ENCODE data around the gene IMPA2.

IMPA2 gene

DNA sequence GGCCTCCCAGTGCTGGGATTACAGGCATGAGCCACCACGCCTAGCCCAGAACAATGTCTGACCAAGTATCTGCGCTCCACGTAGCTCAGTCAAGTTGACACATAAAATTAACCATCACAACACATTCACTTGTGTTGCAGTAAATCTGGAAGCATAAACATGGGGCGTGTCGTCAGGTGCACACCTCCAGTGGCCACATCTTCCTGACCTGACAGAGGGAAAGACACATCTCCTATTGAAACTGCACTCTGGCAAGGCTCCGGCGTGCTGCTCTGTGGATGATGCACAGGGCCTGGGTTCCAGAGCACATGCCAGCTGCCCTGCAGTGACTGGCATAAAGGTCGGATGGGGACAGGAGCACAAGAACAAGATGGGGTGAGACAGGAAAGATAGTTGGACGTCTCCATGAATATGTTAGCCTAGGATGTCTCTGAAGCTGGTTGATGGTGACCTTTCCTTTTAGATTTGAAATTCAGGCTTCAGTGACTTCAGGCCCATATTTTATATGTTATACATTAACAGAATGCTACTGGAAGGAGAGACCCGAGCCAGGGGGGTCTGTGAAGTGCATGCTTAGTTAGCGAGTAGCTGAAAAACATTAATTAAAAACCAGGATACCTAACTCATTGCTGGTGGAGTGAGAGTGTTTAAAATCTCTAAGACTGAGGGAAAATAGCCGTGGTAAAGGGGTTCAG, 10.9 kb downstream of the IMPA2 start:
- Histone ChIP-seq H3K27me3 (ENCODE audit: control insufficient read depth, insufficient read depth, low read length) (no peaks in the 10 kb centered on the region), H3K4me3 (ENCODE audit: low read depth, low read length) (no peak overlapping the region), H3K36me3 (ENCODE audit: control insufficient read depth, insufficient read depth, low read length) (no peaks in the 10 kb centered on the region), H3K9ac (ENCODE audit: low read depth, low read length) (no peak overlapping the region), H3K4me1 (ENCODE audit: control insufficient read depth, insufficient read depth, low read length) (peaks cover 25% of the 10 kb centered on the region), H3K9me3 (ENCODE audit: control insufficient read depth, insufficient read depth, low read length) (no peaks in the 10 kb centered on the region)

- no peaks in the 10 kb centered on the region for H3K36me3 ChIP-seq (ENCODE audit: control insufficient read depth, insufficient read depth, low read length)
- H3K4me1 ChIP-seq (ENCODE audit: control insufficient read depth, insufficient read depth, low read length) = peaks cover 25% of the 10 kb centered on the region
- H3K9me3 ChIP-seq (ENCODE audit: control insufficient read depth, insufficient read depth, low read length) = no peaks in the 10 kb centered on the region
- H3K27me3 ChIP-seq (ENCODE audit: control insufficient read depth, insufficient read depth, low read length) = no peaks in the 10 kb centered on the region
- no peak overlapping the region for H3K4me3 ChIP-seq (ENCODE audit: low read depth, low read length)
- no peak overlapping the region for H3K9ac ChIP-seq (ENCODE audit: low read depth, low read length)
These were observed 12.1 kb downstream of the IMPA2 start for GRCh38 chr18:11993264-11993916.

DNA sequence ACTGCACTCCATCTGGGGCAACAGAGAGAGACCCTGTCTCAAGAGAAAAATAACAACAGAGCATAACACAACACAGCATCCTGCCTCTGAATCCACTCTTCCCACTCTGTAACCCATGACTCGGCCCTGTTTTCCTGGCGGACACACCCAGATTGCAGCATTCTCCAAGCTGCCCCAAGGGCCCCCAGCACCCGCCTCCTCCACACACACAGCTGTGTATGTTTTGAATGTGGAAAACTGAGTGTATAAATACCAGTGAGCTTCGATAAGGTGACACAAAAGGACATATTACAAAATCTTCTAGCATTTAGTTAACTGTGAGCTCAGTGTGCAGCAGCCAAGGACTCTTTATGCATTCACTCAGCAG, 13.0 kb downstream of the IMPA2 start:
- peaks cover 20% of the 10 kb centered on the region for H3K4me1 ChIP-seq (ENCODE audit: control insufficient read depth, insufficient read depth, low read length)
- peak overlapping the region; percentile 8 for H3K9ac ChIP-seq (ENCODE audit: low read depth, low read length)
- H3K36me3 ChIP-seq (ENCODE audit: control insufficient read depth, insufficient read depth, low read length) = no peaks in the 10 kb centered on the region
- no peaks in the 10 kb centered on the region for H3K27me3 ChIP-seq (ENCODE audit: control insufficient read depth, insufficient read depth, low read length)
- no peak overlapping the region for H3K4me3 ChIP-seq (ENCODE audit: low read depth, low read length)
- no peaks in the 10 kb centered on the region for H3K9me3 ChIP-seq (ENCODE audit: control insufficient read depth, insufficient read depth, low read length)

DNA sequence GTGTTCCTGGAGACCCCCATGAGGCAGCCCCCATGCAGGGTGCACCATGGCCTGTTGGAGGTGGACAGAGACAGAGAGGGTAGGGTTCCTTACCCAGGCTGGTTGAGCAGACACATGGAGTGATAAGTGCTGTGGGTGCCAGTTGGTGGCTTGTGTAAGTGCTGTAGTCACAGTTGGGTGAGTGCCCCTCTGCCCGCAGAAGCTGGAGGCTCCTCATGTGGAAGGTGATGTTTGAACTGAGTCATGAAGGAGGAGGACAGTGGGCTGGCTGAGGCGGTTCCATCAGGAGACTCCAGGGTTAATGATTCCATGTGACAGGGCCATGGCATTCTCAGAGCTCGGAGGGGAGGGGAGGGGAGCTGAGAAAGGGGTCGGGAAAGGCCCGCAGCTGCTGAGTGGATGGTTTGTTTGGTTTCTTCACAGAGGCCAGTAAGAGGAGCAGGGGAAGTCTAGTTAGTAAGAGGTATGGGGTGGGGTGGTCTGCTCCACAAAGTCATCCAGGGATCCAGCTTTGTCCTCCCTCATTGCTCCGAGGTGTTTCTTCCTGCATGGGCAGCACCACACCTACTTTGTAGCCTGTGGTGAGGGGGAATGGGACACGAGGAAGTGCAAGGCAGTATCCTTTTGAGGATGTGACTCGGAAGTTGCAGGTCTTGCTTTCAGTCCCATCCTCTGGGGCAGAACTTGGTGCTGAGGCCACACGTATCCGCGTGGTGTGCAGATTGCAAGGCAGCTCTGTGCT, 13.6 kb downstream of the IMPA2 start:
- Histone ChIP-seq H3K4me1 (ENCODE audit: control insufficient read depth, insufficient read depth, low read length) (peaks cover 15% of the 10 kb centered on the region), H3K9me3 (ENCODE audit: control insufficient read depth, insufficient read depth, low read length) (no peaks in the 10 kb centered on the region), H3K4me3 (ENCODE audit: low read depth, low read length) (peak overlapping the region; percentile 49), H3K9ac (ENCODE audit: low read depth, low read length) (peak overlapping the region; percentile 8), H3K36me3 (ENCODE audit: control insufficient read depth, insufficient read depth, low read length) (no peaks in the 10 kb centered on the region), H3K27me3 (ENCODE audit: control insufficient read depth, insufficient read depth, low read length) (no peaks in the 10 kb centered on the region)

GRCh38 chr18:11995445-11996189, 14.3 kb downstream of the IMPA2 start:
- H3K4me3 ChIP-seq (ENCODE audit: low read depth, low read length) = peak overlapping the region; percentile 49
- H3K9me3 ChIP-seq (ENCODE audit: control insufficient read depth, insufficient read depth, low read length) = no peaks in the 10 kb centered on the region
- H3K27me3 ChIP-seq (ENCODE audit: control insufficient read depth, insufficient read depth, low read length) = no peaks in the 10 kb centered on the region
- H3K4me1 ChIP-seq (ENCODE audit: control insufficient read depth, insufficient read depth, low read length) = peaks cover 11% of the 10 kb centered on the region
- H3K36me3 ChIP-seq (ENCODE audit: control insufficient read depth, insufficient read depth, low read length) = peaks cover 4% of the 10 kb centered on the region
- H3K9ac ChIP-seq (ENCODE audit: low read depth, low read length) = no peak overlapping the region

DNA sequence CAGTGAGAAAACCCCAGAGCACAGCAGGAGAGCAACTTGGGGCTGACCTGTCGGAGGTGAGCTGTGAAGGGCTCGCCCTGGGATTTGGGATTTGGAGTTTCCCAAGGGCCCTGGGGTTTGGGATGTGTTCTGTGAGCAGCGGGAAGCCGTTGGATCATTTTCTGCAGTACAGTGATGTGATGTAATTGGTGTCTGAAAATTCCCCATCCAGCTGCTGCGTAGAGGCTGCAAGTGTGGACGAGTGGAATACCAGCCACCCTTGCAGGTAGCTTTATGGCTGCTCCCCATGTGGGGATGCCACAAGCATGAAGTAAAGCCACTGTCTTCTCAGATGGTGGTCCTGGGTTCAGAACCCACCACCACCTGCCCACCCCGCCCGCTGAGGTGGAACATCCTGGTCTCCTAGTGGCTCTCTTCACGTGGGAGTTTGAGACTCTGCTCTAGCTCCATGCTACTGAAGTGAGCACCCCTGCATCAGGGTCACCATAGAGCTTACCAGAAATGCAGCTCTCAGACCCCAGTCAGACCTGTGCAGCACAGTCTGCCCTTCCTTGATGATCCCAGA, 15.0 kb downstream of the IMPA2 start:
- Histone ChIP-seq H3K36me3 (ENCODE audit: control insufficient read depth, insufficient read depth, low read length) (peaks cover 4% of the 10 kb centered on the region), H3K4me1 (ENCODE audit: control insufficient read depth, insufficient read depth, low read length) (peaks cover 11% of the 10 kb centered on the region), H3K27me3 (ENCODE audit: control insufficient read depth, insufficient read depth, low read length) (no peaks in the 10 kb centered on the region), H3K9me3 (ENCODE audit: control insufficient read depth, insufficient read depth, low read length) (no peaks in the 10 kb centered on the region), H3K4me3 (ENCODE audit: low read depth, low read length) (no peak overlapping the region), H3K9ac (ENCODE audit: low read depth, low read length) (no peak overlapping the region)

DNA sequence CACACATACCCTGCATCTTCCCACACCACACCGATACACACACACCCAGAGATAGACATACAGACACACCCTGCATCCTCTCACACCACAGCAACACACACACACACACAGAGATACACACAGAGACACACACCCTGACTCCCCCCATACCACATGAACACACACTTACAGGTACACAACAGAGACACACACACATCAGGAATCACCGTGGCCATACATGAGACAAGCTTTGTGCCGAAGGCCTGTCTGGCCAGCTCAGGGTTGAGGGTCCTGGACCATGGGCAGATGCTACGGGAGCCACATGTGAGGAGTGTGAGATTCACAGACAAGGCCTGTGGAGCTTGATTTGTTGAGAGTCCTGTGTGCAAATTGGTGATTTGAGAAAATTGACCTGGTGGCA, 15.6 kb downstream of the IMPA2 start:
- Histone ChIP-seq H3K9me3 (ENCODE audit: control insufficient read depth, insufficient read depth, low read length) (no peaks in the 10 kb centered on the region), H3K4me1 (ENCODE audit: control insufficient read depth, insufficient read depth, low read length) (peaks cover 11% of the 10 kb centered on the region), H3K9ac (ENCODE audit: low read depth, low read length) (no peak overlapping the region), H3K27me3 (ENCODE audit: control insufficient read depth, insufficient read depth, low read length) (no peaks in the 10 kb centered on the region), H3K36me3 (ENCODE audit: control insufficient read depth, insufficient read depth, low read length) (peaks cover 4% of the 10 kb centered on the region), H3K4me3 (ENCODE audit: low read depth, low read length) (no peak overlapping the region)

GRCh38 chr18:11997466-11997865, 16.2 kb downstream of the IMPA2 start:
- Histone ChIP-seq H3K4me3 (ENCODE audit: low read depth, low read length) (no peak overlapping the region), H3K9ac (ENCODE audit: low read depth, low read length) (no peak overlapping the region), H3K4me1 (ENCODE audit: control insufficient read depth, insufficient read depth, low read length) (peaks cover 11% of the 10 kb centered on the region), H3K27me3 (ENCODE audit: control insufficient read depth, insufficient read depth, low read length) (no peaks in the 10 kb centered on the region), H3K36me3 (ENCODE audit: control insufficient read depth, insufficient read depth, low read length) (peaks cover 4% of the 10 kb centered on the region), H3K9me3 (ENCODE audit: control insufficient read depth, insufficient read depth, low read length) (no peaks in the 10 kb centered on the region)

- no peak overlapping the region for H3K9ac ChIP-seq (ENCODE audit: low read depth, low read length)
- H3K4me3 ChIP-seq (ENCODE audit: low read depth, low read length) = no peak overlapping the region
- no peaks in the 10 kb centered on the region for H3K9me3 ChIP-seq (ENCODE audit: control insufficient read depth, insufficient read depth, low read length)
- H3K27me3 ChIP-seq (ENCODE audit: control insufficient read depth, insufficient read depth, low read length) = no peaks in the 10 kb centered on the region
- peaks cover 11% of the 10 kb centered on the region for H3K4me1 ChIP-seq (ENCODE audit: control insufficient read depth, insufficient read depth, low read length)
- peaks cover 4% of the 10 kb centered on the region for H3K36me3 ChIP-seq (ENCODE audit: control insufficient read depth, insufficient read depth, low read length)
These were observed 16.9 kb downstream of the IMPA2 start for GRCh38 chr18:11998193-11998592.

- no peak overlapping the region for H3K4me3 ChIP-seq (ENCODE audit: low read depth, low read length)
- no peak overlapping the region for H3K9ac ChIP-seq (ENCODE audit: low read depth, low read length)
- H3K27me3 ChIP-seq (ENCODE audit: control insufficient read depth, insufficient read depth, low read length) = no peaks in the 10 kb centered on the region
- peaks cover 10% of the 10 kb centered on the region for H3K4me1 ChIP-seq (ENCODE audit: control insufficient read depth, insufficient read depth, low read length)
- peaks cover 4% of the 10 kb centered on the region for H3K36me3 ChIP-seq (ENCODE audit: control insufficient read depth, insufficient read depth, low read length)
- H3K9me3 ChIP-seq (ENCODE audit: control insufficient read depth, insufficient read depth, low read length) = no peaks in the 10 kb centered on the region
These were observed 18.1 kb downstream of the IMPA2 start for GRCh38 chr18:11999429-11999828.

GRCh38 chr18:12000072-12000659, 18.9 kb downstream of the IMPA2 start:
- H3K27me3 ChIP-seq (ENCODE audit: control insufficient read depth, insufficient read depth, low read length) = no peaks in the 10 kb centered on the region
- H3K9me3 ChIP-seq (ENCODE audit: control insufficient read depth, insufficient read depth, low read length) = no peaks in the 10 kb centered on the region

More at GRCh38 chr18:12000072-12000659, 18.9 kb downstream of the IMPA2 start:
- no peak overlapping the region for H3K4me3 ChIP-seq (ENCODE audit: low read depth, low read length)
- no peak overlapping the region for H3K9ac ChIP-seq (ENCODE audit: low read depth, low read length)
- H3K4me1 ChIP-seq (ENCODE audit: control insufficient read depth, insufficient read depth, low read length) = peaks cover 5% of the 10 kb centered on the region
- H3K36me3 ChIP-seq (ENCODE audit: control insufficient read depth, insufficient read depth, low read length) = peaks cover 9% of the 10 kb centered on the region

Data from iPS-15b (cell line).